BJ (cell line): Measurements from ENCODE around the gene NAALADL2. TPM values are rescaled to one million over a fixed set of nuclear protein-coding genes. Genes with fewer than 3 reads are reported as not detected.
"Not testable (repeated sequence)": the region's sequence is repeated elsewhere in the genome, so short reads cannot be mapped to it uniquely, and the experiment has no call there.

ENCODE experiments used
- CTCF ChIA-PET: fragments of 350-600 bp; formaldehyde crosslinking; extraction: SDS; loops from one replicate; lab custom pipeline; 2021; ENCODE audit warnings: antibody characterized with exemption, inconsistent platforms; lab: Yijun Ruan, JAX
- POLR2A ChIA-PET: fragments of 300-600 bp; sonication (Branson Sonifier 250); formaldehyde crosslinking; extraction: SDS; loops from one replicate; lab custom pipeline; 2021; ENCODE audit warnings: antibody characterized with exemption; lab: Charles Lee
- DNase-seq: peaks from one replicate; pipeline ENCODE4 v3.0.0-alpha.2; 2011; ENCODE audit warnings: low read depth
- H3K27me3 ChIP-seq: 2 replicates; pipeline ENCODE4 v1.6.0; 2011; ENCODE audit warnings: low read length; ENCODE audit not compliant: control insufficient read depth, insufficient read depth
- H3K36me3 ChIP-seq: 2 replicates; pipeline ENCODE4 v1.5.1; 2011; ENCODE audit warnings: low read length; ENCODE audit not compliant: control insufficient read depth, insufficient read depth
- H3K4me3 ChIP-seq: 2 replicates; pipeline ENCODE4 v1.5.1; 2011; ENCODE audit warnings: low read depth, mild to moderate bottlenecking, control low read depth, low read length
- CTCF ChIP-seq: IDR thresholded peaks from 2 replicates; pipeline ENCODE4 v1.5.1; 2011; ENCODE audit warnings: low read depth, mild to moderate bottlenecking, control low read depth, inconsistent platforms, low read length, moderate library complexity; ENCODE audit not compliant: insufficient read depth
- polyA plus RNA-seq: library from polyadenylated mRNA; depleted of rRNA; stranded (reverse); fragments of >200 nt; gene quantifications from 2 replicates; pipeline ENCODE4 v1.2.3, GENCODE V29; 2011

NAALADL2 gene
- polyA plus RNA-seq, 1 experiment = 3.6 TPM

GRCh38 chr3:175457301-175457700, 598.2 kb downstream of the NAALADL2 start:
- no peak for DNase-seq
- no peak overlapping the region for H3K4me3 ChIP-seq
- no peaks in the 10 kb centered on the region for H3K27me3 ChIP-seq
- CTCF ChIA-PET = no interaction called here
- POLR2A ChIA-PET = no interaction called here
- no peaks in the 10 kb centered on the region for H3K36me3 ChIP-seq
- TF ChIP-seq CTCF = no peak

GRCh38 chr3:175460849-175461399, 601.8 kb downstream of the NAALADL2 start:
- POLR2A ChIA-PET, H3K4me3 ChIP-seq, H3K36me3 ChIP-seq, DNase-seq, CTCF ChIA-PET, H3K27me3 ChIP-seq: not testable (repeated sequence)

- POLR2A ChIA-PET = no interaction called here
- no peaks in the 10 kb centered on the region for H3K27me3 ChIP-seq
- no peak for TF ChIP-seq CTCF
- H3K4me3 ChIP-seq = no peak overlapping the region
- no peaks in the 10 kb centered on the region for H3K36me3 ChIP-seq
- CTCF ChIA-PET = no interaction called here
- no peak for DNase-seq
Observed at GRCh38 chr3:175464362-175464761, 605.2 kb downstream of the NAALADL2 start.

- Histone ChIP-seq H3K27me3 (no peaks in the 10 kb centered on the region), H3K36me3 (no peaks in the 10 kb centered on the region), H3K4me3 (no peak overlapping the region)
- DNase-seq = no peak
- TF ChIP-seq CTCF = no peak
- POLR2A ChIA-PET = no interaction called here
- CTCF ChIA-PET = no interaction called here
Observed at GRCh38 chr3:175469124-175469523, 610.0 kb downstream of the NAALADL2 start.

GRCh38 chr3:175475765-175476164, 616.6 kb downstream of the NAALADL2 start:
- ChIA-PET CTCF (no interaction called here), POLR2A (no interaction called here)
- H3K4me3 ChIP-seq = no peak overlapping the region
- DNase-seq = no peak
- no peak for TF ChIP-seq CTCF
- no peaks in the 10 kb centered on the region for H3K27me3 ChIP-seq
- no peaks in the 10 kb centered on the region for H3K36me3 ChIP-seq

GRCh38 chr3:175476489-175476888, 617.4 kb downstream of the NAALADL2 start:
- POLR2A ChIA-PET = no interaction called here
- Histone ChIP-seq H3K4me3 (no peak overlapping the region), H3K36me3 (no peaks in the 10 kb centered on the region), H3K27me3 (no peaks in the 10 kb centered on the region)
- DNase-seq = no peak
- no peak for TF ChIP-seq CTCF
- CTCF ChIA-PET = interaction anchor here (0.6 kb wide), 1 partner anchor 28 kb away, joined by 3 read pairs; no protein-coding TSS in a partner anchor
